GM21390 (cell line): ENCODE data around the gene EBF3.

Experiments
- ATAC-seq: cut with Tn5 transposase; IDR thresholded peaks from one replicate; pipeline ENCODE4 v1.9.1; 2021; ENCODE audit not compliant: unreplicated experiment

Gene EBF3

GRCh38 chr10:129945526-129945925, 18.5 kb downstream of the EBF3 start:
- ATAC-seq: no peak

GRCh38 chr10:129945064-129945463, 19.0 kb downstream of the EBF3 start:
- no peak for ATAC-seq

GRCh38 chr10:129944456-129944855, 19.6 kb downstream of the EBF3 start:
- no peak for ATAC-seq

GRCh38 chr10:129942936-129943715, 20.9 kb downstream of the EBF3 start:
- no peak for ATAC-seq

GRCh38 chr10:129942391-129942790, 21.7 kb downstream of the EBF3 start:
- no peak for ATAC-seq

GRCh38 chr10:129942019-129942277, 22.1 kb downstream of the EBF3 start:
- ATAC-seq: no peak

- ATAC-seq: no peak
Measured at GRCh38 chr10:129941199-129942018, 22.7 kb downstream of the EBF3 start.

GRCh38 chr10:129940617-129941198, 23.4 kb downstream of the EBF3 start:
- no peak for ATAC-seq

- ATAC-seq: no peak
Measured at GRCh38 chr10:129939416-129940275, 24.4 kb downstream of the EBF3 start.

GRCh38 chr10:129938460-129938859, 25.6 kb downstream of the EBF3 start:
- no peak for ATAC-seq

- ATAC-seq: no peak
Measured at GRCh38 chr10:129937351-129937751, 26.7 kb downstream of the EBF3 start.

GRCh38 chr10:129936923-129937300, 27.2 kb downstream of the EBF3 start:
- ATAC-seq: no peak

- ATAC-seq: no peak
Measured at GRCh38 chr10:129936266-129936922, 27.7 kb downstream of the EBF3 start.

- no peak for ATAC-seq
Measured at GRCh38 chr10:129935867-129936152, 28.3 kb downstream of the EBF3 start.

GRCh38 chr10:129935102-129935866, 28.8 kb downstream of the EBF3 start:
- no peak for ATAC-seq

- ATAC-seq: no peak
Measured at GRCh38 chr10:129934196-129934925, 29.7 kb downstream of the EBF3 start.

GRCh38 chr10:129933456-129934092, 30.5 kb downstream of the EBF3 start:
- no peak for ATAC-seq

- no peak for ATAC-seq
Measured at GRCh38 chr10:129932751-129933433, 31.2 kb downstream of the EBF3 start.
